ENCODE results near the gene EPS8L2. TPM values are rescaled to one million over a fixed set of nuclear protein-coding genes. Genes with fewer than 3 reads are reported as not detected.

EPS8L2 gene
- total and polyA plus RNA-seq, 10 of the 15 experiments (the other 5 are each of a cell fraction or from before 2014, with no cell fraction given): 0.76 to 20.0 (median 9.7) TPM

- Histone ChIP-seq H2AFZ (ENCODE audit: control insufficient read depth, low read depth, low read length) (no peak overlapping the region), H3K9me3 (replicated peaks; ENCODE audit: control insufficient read depth, insufficient read depth, low read length) (no peaks in the 10 kb centered on the region), H3K4me2 (ENCODE audit: control insufficient read depth, insufficient read depth) (peak overlapping the region; percentile 64), H4K20me1 (ENCODE audit: control insufficient read depth, insufficient read depth) (no peaks in the 10 kb centered on the region; the same call in 1 of the 2 replicates), H3K4me3 (no peak overlapping the region), H3K27ac (ENCODE audit: control insufficient read depth, insufficient read depth) (no peak overlapping the region), H3K27me3 (replicated peaks in 1 of 2; ENCODE audit: control insufficient read depth in 2 of 2, insufficient read depth in 2 of 2, low read length in 1 of 2) (0 out of 4 replicates have a peak, but pooled peaks cover 0 to 3% of the 10 kb centered on the region in 2 experiments), H3K4me1 (ENCODE audit: control insufficient read depth, insufficient read depth, low read length) (peaks cover 18% of the 10 kb centered on the region), H3K9ac (ENCODE audit: control insufficient read depth, insufficient read depth, low read length) (no peak overlapping the region), H3K79me2 (ENCODE audit: control insufficient read depth, insufficient read depth, low read length) (no peaks in the 10 kb centered on the region), H3K36me3 (ENCODE audit: control insufficient read depth in 2 of 2, insufficient read depth in 2 of 2, low read length in 1 of 2) (no peaks in the 10 kb centered on the region)
- FAIRE-seq: no peak
- SMC1A ChIA-PET (ENCODE audit: uncharacterized antibody, unreplicated experiment): interaction anchor here (0.7 to 2.7 kb wide), 8 partner anchors 23 to 168 kb away, joined by 3 to 30 read pairs (median 4); partner anchors contain the start of gene TMEM80
- CTCF ChIA-PET: interaction anchor here (1.0 to 8.6 kb wide), 11 partner anchors 12 to 168 kb away, joined by 3 to 127 read pairs (median 8); partner anchors contain the start of genes DEAF1, LMNTD2 and TMEM80
- RAD21 ChIA-PET (ENCODE audit: unreplicated experiment): interaction anchor here (0.6 to 6.3 kb wide), 14 partner anchors 9 to 282 kb away, joined by 3 to 112 read pairs (median 4); partner anchors contain the start of genes DEAF1, EPS8L2, IRF7 and PHRF1
- POLR2A ChIA-PET: interaction anchor here (0.9 to 8.2 kb wide), 6 partner anchors 25 to 186 kb away, joined by 3 to 72 read pairs (median 4); partner anchors contain the start of genes DEAF1, TALDO1 and TMEM80
- in situ Hi-C loops (cut with MboI): loop anchor here (10.0 kb wide), 1 partner anchor 58 kb away; no protein-coding TSS in a partner anchor
- WGBS (ENCODE audit: insufficient coverage, insufficient replicate concordance, low lambda C conversion rate, missing lambda C conversion rate): 29% methylated on average over 20 of the region's 20 CpGs
- TF ChIP-seq MLLT1 (IDR thresholded peaks at IDR 0.05): peak; percentile 53
- no peak for TF ChIP-seq POLR2AphosphoS5 (IDR thresholded peaks at IDR 0.05; ENCODE audit: low read length)
- no peak for TF ChIP-seq BRCA1 (IDR thresholded peaks at IDR 0.05; ENCODE audit: low read depth, low read length)
- TF ChIP-seq POLR2AphosphoS2 (IDR thresholded peaks at IDR 0.05; ENCODE audit: low read depth, low read length): no peak
- TF ChIP-seq NFXL1 (IDR thresholded peaks at IDR 0.05; ENCODE audit: borderline replicate concordance): no peak
- TF ChIP-seq KAT2A (conservative IDR thresholded peaks at IDR 0.05; ENCODE audit: control insufficient read depth, low read depth, low read length): no peak
- intact Hi-C loops (cut with micrococcal nuclease; ENCODE audit: unreplicated experiment): loop anchor here (2.0 to 5.0 kb wide), 3 partner anchors 60 to 168 kb away; partner anchors contain the start of gene IRF7
- no peak for DNase-seq (ENCODE audit: low read depth, low spot score)
- no TSS peak for BruUV-seq (replicated peaks)
- ATAC-seq: no peak
These were observed 16.3 kb downstream of the EPS8L2 start for GRCh38 chr11:722346-722811.

Data from GM12878 (cell line).